ENCODE measurements around the gene CAPN15. TPM values are rescaled to one million over a fixed set of nuclear protein-coding genes. Genes with fewer than 3 reads are reported as not detected.

CAPN15 gene
- total and polyA plus RNA-seq, 9 of the 15 experiments (the other 6 are each of a cell fraction or from before 2014, with no cell fraction given) = 0.62 to 111 (median 14.2) TPM

DNA sequence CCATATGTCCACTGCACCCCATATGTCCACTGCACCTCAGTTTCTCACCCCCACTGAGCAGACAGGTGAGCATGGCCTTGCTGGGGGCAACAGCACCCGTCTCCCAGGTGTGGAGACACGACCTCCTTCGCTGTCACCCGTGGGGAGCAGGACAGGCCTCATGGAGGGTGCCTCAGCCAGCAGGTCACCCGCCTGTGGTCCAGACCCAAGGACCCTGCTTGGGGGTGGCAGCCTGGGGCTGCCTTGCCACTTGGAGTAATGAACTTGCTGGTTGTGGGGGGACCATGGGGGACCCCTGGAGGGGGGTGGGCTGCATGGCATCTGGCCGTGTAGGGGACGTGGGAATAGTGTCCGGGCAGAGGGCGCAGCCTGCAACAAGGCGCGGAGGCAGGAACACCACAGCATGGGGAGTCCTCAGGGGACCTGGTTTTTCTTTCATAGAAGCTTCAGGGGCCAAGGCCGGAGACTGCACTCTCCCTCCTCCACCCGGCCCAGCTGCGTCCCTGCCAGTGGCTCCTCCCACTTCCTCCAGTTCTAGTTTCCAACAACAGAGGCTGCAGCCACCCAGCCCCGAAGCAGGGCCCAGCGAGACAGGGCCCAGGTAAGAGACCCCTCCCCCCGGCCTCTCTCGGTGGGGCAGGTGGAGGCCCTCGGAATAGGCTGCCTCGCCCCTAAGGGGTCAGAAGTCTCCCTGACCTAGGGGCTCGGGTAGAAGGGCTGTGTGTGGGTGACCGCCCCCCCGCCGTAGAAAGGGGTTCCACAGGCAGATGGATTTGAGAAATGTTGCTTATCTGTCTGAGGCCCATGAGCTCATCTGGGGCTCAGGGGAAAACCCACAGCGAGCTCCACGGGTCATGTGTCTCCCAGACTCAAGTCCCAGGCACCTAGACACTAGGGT is 39.2 kb downstream of the CAPN15 start, which contains the start of gene NHLRC4 (continued):
- TF ChIP-seq TAF9B (IDR thresholded peaks at IDR 0.05; ENCODE audit: partially characterized antibody) = no peak
- TF ChIP-seq SIN3A (IDR thresholded peaks at IDR 0.05; ENCODE audit: borderline replicate concordance in 2 of 2, control insufficient read depth in 1 of 2, low read depth in 2 of 2, low read length in 2 of 2) = no peak
- TF ChIP-seq RB1 (IDR thresholded peaks at IDR 0.05; ENCODE audit: low read depth) = peak; percentile 41; the same call in 1 of the 2 replicates
- peak; percentile 94 for TF ChIP-seq ZFX (CRISPR knock-in tag; IDR thresholded peaks at IDR 0.05)
- TF ChIP-seq NR1H2 (CRISPR knock-in tag; IDR thresholded peaks at IDR 0.05) = no peak
- TF ChIP-seq, protein P1, sequence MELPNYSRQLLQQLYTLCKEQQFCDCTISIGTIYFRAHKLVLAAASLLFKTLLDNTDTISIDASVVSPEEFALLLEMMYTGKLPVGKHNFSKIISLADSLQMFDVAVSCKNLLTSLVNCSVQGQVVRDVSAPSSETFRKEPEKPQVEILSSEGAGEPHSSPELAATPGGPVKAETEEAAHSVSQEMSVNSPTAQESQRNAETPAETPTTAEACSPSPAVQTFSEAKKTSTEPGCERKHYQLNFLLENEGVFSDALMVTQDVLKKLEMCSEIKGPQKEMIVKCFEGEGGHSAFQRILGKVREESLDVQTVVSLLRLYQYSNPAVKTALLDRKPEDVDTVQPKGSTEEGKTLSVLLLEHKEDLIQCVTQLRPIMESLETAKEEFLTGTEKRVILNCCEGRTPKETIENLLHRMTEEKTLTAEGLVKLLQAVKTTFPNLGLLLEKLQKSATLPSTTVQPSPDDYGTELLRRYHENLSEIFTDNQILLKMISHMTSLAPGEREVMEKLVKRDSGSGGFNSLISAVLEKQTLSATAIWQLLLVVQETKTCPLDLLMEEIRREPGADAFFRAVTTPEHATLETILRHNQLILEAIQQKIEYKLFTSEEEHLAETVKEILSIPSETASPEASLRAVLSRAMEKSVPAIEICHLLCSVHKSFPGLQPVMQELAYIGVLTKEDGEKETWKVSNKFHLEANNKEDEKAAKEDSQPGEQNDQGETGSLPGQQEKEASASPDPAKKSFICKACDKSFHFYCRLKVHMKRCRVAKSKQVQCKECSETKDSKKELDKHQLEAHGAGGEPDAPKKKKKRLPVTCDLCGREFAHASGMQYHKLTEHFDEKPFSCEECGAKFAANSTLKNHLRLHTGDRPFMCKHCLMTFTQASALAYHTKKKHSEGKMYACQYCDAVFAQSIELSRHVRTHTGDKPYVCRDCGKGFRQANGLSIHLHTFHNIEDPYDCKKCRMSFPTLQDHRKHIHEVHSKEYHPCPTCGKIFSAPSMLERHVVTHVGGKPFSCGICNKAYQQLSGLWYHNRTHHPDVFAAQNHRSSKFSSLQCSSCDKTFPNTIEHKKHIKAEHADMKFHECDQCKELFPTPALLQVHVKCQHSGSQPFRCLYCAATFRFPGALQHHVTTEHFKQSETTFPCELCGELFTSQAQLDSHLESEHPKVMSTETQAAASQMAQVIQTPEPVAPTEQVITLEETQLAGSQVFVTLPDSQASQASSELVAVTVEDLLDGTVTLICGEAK (IDR thresholded peaks at IDR 0.05) = no peak
- TF ChIP-seq, protein P1 (CRISPR knock-in tag; IDR thresholded peaks at IDR 0.05) = no peak
- no peak for TF ChIP-seq ZNF668 (CRISPR knock-in tag; IDR thresholded peaks at IDR 0.05)
- TF ChIP-seq ZNF165 (CRISPR knock-in tag; IDR thresholded peaks at IDR 0.05; ENCODE audit: borderline replicate concordance) = no peak
- peak; percentile 63; the same call in 1 of the 2 replicates for TF ChIP-seq PHF8 (IDR thresholded peaks at IDR 0.05; ENCODE audit: borderline replicate concordance, low read length)
- no peak for TF ChIP-seq ZNF551 (CRISPR knock-in tag; IDR thresholded peaks at IDR 0.05)
- no peak for TF ChIP-seq ZNF785 (CRISPR knock-in tag; IDR thresholded peaks at IDR 0.05)
- peak; percentile 47; the same call in 1 of the 2 replicates for TF ChIP-seq MYC (IDR thresholded peaks at IDR 0.05; ENCODE audit: low read depth, low read length)
- TF ChIP-seq MYC (CRISPR knock-in tag; IDR thresholded peaks at IDR 0.05; ENCODE audit: borderline replicate concordance, low read depth) = no peak
- TF ChIP-seq ATF3 (IDR thresholded peaks at IDR 0.05) = peak; percentile 92
- peak; percentile 92 for TF ChIP-seq ATF3 (CRISPR knock-in tag; conservative IDR thresholded peaks at IDR 0.05)
- no peak for TF ChIP-seq CHD2 (IDR thresholded peaks at IDR 0.05; ENCODE audit: low read depth, low read length)
- TF ChIP-seq ZNF347 (CRISPR knock-in tag; IDR thresholded peaks at IDR 0.05; ENCODE audit: low read depth) = no peak
- TF ChIP-seq MCM3 (IDR thresholded peaks at IDR 0.05) = no peak

All from K562 (cell line).